GM19397 (cell line): ENCODE data around the gene SECTM1.

ENCODE experiments used
- ATAC-seq: cut with Tn5 transposase; IDR thresholded peaks from one replicate; pipeline ENCODE4 v1.9.1; 2021; ENCODE audit warnings: mild to moderate bottlenecking, moderate library complexity; ENCODE audit not compliant: unreplicated experiment

The SECTM1 gene

GRCh38 chr17:82317394-82318168 is 16.0 kb downstream of the SECTM1 start, which contains the start of gene CD7:
CD7 (minus strand) TSS chr17:82317608; CDS start chr17:82317495, 113 bp downstream.
- no peak for ATAC-seq

DNA sequence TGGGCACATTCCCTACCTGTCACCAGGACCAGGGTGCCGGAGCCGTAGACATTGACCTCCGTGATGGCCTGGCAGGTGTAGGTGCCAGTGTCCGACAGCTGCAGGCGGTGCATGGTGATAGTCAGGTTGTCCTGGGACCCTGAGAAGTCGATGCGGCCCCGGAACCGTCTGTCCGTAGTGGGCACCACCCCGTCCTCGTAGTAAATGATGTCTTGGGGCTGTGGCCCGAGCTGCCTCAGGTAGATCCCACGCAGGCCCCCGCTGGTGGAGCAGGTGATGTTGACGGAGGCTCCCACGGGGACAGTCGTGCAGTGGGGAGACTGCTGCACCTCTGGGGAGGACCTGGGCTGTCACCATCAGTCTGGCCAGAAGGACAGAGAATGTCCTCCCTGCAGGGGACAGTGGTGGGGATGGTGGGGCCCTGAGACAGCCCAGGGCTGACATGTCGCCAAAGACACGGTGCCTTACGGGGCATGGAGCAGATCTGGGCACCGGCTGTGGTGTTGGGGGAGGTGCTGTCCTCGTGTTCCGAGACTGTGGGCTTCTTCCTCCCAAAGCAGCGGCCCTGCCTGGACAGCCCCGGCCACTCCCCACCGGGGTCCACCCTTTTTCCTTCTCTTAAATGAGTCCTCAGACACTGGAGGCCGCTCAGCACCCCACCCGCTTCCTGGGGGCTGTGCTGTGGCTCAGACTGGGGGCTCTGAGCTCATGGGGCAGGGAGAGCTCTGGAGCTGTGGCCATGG is 16.7 kb downstream of the SECTM1 start:
- ATAC-seq = no peak

DNA sequence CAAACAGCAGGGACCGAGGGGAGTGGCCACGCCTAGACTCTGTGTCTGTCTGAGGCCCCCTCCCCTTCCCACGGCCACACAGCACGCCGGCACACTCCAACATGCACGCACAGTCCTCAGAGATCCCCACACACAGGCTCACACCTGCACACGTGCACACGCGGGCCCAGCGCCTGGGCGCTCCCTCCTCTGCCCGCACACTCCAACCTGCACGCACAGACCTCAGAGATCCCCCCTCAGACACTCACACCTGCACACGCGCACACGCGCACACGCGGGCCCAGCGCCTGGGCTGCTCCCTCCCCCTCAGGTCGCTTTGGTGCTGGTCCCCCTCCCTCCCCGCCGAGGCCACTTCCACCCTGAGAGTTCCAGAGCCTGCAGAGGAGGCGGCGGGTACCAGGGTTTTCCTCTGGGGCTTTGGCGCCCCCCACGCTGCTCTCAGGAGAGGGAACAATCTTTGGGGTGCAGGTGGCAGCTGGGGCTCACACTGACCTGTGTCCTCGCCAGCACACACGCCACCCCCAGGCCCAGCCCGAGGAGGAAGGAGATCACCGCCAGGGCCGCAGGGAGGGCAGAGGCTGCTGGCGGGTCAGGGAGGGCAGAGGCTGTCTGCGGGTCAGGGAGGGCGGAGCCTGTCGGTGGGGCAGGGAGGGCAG is 17.7 kb downstream of the SECTM1 start:
- ATAC-seq = no peak

DNA sequence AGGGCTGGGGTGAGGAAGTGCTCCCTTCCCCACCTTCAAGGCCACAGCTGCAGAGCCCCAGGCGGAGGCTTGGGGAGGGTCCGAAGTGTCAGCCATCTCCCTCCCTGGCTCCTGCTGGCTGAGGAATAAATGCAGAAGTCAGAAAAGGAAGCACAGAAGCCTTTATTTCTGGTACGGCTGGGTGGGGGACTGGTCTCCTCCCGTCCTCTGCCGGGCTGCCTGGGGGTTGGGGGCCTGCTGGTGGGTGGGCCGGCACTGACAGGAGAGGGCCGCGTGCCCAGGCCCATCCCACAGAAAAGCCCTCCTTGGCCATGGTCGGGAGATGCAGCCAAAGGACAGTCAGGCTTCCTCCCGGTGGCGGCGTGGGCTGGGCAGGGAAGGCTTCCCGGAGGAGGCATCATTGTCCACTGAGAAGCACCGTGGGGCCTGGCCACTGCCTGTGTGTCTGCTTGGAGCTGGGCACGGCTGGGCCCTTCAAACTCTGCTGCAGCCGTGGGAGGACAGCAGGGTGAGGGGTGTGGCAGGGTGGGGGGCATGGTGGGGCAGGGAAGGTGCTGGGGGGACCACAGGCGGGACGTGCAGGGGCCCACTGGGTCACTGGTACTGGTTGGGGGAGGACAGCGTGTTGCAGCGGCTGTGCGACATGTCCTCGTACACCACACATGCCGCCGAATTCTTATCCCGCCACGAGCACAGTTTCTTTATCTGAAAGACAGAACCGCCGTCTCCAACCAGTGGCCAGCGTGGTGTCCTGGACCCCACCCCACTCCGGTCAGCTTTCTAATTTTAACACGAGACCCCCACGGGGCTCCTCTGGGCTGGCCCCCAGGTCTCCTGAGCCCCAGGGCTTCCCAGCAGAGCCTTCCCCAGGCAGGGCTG is 18.6 kb downstream of the SECTM1 start:
- ATAC-seq = no peak

GRCh38 chr17:82314012-82314726 is 19.4 kb downstream of the SECTM1 start:
- ATAC-seq = no peak

- ATAC-seq = no peak
Observed at GRCh38 chr17:82313195-82314011, 20.2 kb downstream of the SECTM1 start.

- ATAC-seq = no peak
Observed at GRCh38 chr17:82311971-82312370, 21.6 kb downstream of the SECTM1 start.

DNA sequence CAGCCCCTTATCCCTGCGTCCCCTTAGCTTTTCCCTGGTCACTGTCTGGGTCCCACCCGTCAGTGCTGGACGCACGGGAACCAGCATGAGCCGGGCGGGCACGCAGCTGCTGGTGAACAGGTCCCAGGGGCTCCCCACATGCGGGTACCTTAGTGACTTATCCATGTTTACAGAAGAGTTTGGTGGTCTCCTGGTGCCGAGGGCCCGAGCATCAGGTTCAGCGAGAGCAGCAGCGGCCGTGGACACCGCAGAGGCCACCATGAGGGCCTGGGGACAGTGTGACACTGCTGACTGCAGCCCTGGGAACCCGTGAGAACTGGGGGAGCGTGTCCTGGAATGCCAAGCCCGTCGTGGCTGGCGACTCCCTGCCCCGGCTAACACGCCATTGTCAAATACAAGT is 22.7 kb downstream of the SECTM1 start:
- no peak for ATAC-seq

DNA sequence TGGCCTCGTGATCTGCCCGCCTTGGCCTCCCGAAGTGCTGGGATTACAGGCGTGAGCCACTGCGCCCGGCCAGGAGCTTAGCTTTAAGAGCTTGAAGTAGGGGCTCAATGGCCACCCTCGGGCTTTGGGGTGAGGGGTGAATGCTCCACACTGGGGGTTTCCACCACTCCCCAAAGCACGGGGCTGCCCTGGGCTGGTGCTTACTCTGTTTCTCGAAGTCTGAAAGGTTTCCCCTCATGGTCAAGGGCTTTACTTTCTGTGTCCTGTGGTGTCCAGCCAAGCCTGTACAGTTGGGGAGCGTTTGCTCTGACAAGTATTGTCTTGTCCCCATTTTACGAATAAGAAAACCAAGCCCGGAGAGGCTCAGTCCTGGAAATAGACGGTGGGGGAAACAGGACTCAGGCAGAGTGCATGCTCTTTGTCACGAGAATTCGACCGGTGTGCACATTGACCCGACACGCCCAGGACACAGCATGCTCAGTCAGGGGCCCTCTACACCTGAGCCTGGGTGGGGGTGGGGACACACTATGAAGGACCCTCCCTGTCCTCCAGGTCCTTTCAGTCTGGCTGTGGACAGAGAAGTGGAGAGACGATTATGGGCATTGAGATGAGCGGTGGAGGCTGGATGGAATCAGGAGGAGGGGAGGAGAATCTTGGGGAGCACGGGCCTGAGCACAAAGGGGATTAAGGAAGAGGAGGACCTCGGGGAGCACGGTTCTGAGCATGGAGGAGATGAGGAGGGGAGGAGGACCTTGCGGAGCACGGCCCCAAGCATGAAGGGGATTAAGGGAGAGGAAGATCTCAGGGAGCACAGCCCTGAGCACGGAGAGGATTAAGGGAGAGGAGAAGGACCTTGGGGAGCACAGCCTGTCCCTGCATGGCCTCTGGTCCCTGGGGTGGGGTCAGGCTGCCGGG is 23.7 kb downstream of the SECTM1 start:
- ATAC-seq = no peak

DNA sequence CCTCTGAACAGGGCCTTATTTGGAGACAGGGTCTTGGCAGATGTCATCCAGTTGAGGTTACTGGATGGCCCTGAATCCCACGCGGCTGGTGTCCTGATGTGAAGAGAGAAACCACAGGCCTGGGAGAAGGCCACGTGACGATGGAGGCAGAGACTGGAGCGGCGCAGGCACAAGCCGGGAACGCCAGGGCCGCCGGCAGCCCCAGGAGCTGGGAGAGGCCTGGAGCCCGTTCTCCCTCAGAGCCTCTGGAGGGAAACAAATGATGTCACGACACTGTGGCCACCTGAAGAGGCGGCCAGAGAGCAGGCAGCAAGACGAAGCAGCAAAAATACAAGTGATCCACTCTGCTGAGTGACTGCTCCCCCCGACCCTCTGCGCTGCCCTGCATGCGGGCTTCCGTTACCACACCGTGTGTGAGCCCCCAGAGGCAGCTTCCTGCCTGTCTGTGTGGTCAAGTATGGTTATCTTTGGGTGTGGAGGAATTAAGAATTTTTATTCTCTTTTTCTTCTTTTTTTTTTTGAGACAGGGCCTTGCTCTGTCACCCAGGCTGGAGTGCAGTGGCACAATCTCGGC is 27.8 kb downstream of the SECTM1 start:
- no peak for ATAC-seq

DNA sequence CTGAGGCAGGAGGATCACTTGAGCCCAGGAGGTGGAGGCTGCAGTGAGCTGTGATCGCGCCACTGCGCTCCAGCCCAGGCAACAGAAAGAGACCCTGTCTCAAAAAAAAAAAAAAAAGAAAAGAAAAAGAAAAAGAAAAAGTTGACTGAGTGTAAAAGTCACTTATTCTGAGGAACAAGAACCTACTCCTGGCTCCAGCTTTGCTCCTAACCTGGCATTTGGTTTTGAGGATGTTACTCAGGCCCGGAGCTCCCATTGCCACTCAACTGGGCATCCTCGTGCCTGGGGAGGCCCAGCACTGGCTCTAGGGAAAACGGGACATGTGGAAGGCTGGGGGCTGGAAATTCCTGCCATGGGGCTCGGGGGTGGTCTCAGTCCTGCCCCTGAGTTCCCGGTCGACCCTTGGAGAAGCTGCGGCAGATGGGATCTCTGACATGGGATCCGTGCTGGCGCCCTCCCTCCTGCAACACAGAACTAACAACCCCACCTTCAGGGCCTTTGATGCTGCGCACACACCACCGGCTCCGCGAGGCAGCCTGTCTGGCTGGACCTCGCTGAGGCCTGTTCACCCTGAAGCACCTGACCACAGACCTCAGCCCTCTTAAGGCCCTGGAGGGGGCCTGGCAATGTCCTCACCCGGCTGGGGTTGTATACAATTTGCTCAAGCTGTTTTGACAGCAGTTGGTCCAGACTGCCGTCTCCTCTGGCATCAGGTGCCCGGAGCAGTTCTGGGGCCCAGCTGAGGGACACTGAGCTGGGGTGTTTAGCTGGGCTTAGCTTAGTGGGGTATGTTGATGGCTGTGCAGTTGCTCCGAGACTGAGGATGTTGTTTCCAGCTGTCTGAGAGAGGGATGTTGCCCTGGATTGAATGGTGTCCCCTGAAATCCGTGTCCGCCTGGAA is 28.5 kb downstream of the SECTM1 start:
- no peak for ATAC-seq

- no peak for ATAC-seq
Observed at GRCh38 chr17:82303944-82304808, 29.4 kb downstream of the SECTM1 start.

DNA sequence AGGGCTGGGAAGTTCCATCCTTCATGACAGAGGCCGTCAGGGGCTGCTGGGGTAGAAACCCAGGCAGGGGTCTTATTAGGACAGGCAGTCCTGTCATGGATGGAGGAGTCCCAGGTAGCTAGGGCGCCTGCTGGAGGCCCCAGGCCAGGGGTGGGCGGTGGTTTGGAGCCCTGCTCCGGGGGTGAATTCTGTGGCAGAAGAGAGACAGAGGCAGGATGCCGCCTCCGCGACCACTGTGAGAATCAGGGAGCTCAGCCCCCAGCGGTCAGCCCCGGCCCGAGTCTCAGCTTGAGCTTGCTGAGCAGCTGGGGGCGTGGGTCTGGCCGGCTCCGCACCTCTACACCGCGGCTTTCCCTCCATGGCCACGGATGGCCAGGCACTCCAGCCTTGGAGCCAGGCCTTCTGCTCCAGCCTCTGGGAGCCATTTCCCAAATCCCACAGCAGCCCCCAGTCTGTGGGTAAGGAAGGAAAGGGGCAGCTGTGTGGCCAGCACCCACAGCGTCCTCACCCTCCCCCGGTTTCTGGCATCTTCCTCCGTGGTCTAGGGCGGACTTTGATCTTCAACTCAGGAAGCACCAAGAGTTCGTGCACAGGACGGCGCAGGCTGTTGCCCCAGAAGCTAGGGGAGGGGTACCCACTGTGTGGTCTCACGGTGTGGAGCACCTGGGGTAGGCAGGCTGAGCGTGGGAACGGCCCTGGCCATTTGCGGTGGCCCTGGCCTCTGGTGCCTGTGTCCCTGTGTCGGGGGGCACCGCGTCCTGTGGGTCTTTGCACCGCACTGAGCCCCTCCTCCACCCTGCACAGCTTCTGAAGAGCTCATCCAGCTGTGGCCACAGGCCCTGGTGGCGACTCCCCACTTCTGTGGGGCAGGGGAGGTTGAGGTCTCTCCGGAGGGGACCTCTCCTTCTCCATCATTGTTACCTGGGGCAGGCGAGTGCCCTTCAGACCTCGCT is 30.3 kb downstream of the SECTM1 start:
- no peak for ATAC-seq

DNA sequence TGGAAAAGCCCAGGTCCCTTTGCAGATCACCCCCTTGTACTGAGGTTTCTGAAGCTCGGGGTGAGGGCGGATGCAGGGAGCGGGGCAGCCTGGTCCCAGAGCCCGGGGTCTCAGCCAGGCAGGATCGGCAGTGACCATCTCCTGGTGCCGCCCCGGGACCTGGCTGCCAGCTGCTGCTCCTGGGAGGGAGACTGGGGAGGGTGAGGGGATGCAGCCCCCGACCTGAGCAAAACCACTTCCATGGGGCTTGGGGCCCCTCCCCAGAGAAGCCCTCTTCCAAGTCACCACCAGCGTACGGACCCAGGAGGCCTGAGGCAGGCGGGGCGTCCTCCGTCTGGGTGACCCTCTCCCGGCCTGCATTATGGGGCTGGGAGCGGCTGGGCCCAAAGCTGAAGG is 31.0 kb downstream of the SECTM1 start:
- ATAC-seq = no peak
